NB4 (cell line): ENCODE measurements around the gene DOCK9.

ENCODE experiments used
- MAX ChIP-seq: IDR thresholded peaks from 2 replicates; pipeline ENCODE4 v1.6.1; 2011; ENCODE audit warnings: low read depth, low read length
- POLR2A ChIP-seq: IDR thresholded peaks from 2 replicates; pipeline ENCODE4 v1.6.1; 2011; ENCODE audit warnings: mild to moderate bottlenecking; ENCODE audit not compliant: insufficient read length; ENCODE audit errors: extremely low read depth
- TF ChIP-seq, protein P1 (sequence below): IDR thresholded peaks from one replicate; pipeline ENCODE4 v1.5.1; 2012; ENCODE audit warnings: low read depth, low read length

GRCh38 chr13:98880677-98881076 lies 97.2 kb downstream of the DOCK9 start:
- TF ChIP-seq POLR2A (no peak), MAX (no peak)
- TF ChIP-seq, protein P1, sequence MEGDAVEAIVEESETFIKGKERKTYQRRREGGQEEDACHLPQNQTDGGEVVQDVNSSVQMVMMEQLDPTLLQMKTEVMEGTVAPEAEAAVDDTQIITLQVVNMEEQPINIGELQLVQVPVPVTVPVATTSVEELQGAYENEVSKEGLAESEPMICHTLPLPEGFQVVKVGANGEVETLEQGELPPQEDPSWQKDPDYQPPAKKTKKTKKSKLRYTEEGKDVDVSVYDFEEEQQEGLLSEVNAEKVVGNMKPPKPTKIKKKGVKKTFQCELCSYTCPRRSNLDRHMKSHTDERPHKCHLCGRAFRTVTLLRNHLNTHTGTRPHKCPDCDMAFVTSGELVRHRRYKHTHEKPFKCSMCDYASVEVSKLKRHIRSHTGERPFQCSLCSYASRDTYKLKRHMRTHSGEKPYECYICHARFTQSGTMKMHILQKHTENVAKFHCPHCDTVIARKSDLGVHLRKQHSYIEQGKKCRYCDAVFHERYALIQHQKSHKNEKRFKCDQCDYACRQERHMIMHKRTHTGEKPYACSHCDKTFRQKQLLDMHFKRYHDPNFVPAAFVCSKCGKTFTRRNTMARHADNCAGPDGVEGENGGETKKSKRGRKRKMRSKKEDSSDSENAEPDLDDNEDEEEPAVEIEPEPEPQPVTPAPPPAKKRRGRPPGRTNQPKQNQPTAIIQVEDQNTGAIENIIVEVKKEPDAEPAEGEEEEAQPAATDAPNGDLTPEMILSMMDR, result no peak
